Stimulated activated CD8-positive, alpha-beta memory T cell treated with anti-CD3 and anti-CD28 coated beads, Interleukin-2, amount 100 ng/mL, for 48 hours (primary cell): ENCODE results near the gene TM9SF1.

Source experiments
- DNase-seq, 2 donors: peaks; one replicate each; pipeline ENCODE4 v3.0.0-alpha.2; 2020; ENCODE audit warnings: low read depth in 2 of 2

Gene TM9SF1

DNA sequence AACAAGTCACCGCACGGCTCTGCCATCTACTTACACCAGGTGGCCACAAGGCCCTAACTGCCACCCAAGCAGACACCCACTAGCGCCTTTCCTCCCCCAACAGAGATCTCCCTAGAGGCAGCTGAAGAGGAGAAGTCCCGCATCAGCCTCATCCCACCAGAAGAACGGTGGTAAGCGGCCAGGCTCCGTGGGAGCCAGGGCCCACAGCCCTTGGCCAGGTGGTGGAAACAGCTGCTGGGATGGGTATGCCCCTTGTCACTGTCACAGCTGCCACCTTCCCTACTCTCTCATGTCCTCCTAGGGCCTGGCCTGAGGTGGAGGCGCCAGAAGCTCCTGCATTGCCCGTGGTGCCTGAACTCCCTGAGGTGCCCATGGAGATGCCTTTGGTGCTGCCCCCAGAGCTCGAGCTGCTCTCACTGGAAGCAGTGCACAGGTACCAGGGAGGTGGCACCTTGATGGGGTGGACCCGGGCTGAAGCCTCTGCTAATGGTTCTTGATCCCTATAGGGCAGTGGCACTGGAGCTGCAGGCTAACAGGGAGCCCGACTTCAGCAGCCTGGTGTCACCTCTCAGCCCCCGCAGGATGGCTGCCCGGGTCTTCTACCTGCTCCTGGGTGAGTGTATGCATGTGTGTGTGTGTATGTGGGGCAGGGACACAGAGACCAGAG, 15.8 kb downstream of the TM9SF1 start:
- DNase-seq: no peak

- no peak for DNase-seq
Observed at GRCh38 chr14:24178399-24179178, 16.7 kb downstream of the TM9SF1 start.

- no peak for DNase-seq
Observed at GRCh38 chr14:24177891-24178290, 17.4 kb downstream of the TM9SF1 start.

DNA sequence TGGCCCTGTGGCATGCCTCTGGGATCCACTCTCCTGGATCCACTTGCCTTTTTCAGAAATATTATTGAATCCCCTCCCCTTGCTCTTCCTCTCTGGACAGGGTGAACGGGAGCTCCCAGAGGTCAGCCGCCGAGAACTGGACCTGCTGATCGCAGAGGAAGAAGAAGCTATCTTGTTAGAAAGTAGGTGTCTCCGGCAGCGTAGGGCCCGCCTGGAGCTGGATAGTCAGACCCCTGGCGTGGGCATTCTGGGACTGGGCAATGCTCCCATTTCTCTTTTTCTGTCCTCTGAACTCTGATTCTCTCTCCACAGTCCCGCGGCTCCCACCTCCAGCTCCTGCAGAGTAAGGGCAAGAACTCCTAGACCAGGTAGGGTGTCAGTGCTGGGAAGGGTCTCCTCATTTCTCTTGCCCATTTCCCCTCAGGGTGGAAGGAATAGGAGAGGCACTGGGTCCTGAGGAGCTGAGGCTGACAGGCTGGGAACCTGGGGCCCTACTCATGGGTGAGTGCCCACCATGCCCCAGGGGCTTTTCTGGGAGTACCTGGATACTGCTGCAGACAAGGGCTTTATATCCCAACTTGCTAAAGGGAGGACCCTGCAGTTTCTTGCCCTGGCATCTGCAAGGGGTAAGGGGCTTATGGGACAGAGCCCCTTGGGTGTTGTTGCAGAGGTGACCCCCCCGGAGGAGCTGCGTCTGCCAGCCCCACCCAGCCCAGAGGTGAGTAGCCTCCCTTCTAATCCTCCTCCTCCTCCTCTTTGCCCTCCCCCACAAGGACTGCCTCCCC, 18.0 kb downstream of the TM9SF1 start:
- no peak for DNase-seq

DNA sequence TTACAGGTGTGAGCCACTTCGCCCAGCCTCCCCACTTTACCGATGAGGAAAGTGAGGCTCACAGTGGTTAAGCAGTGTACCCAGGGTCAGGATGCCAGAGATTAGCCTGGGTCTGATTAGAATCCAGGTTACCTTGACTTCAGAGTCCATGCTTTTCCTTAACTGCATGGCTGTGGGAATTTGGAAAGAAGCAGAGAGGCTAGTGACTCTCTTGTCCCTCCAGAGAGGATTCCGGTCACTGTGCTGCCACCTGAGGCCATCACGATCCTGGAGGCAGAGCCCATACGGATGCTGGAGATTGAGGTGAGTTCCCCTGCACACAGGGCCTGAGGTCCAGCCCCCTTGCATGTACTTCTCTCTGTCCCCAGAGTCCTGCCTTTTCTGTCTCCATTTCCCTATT, 18.6 kb downstream of the TM9SF1 start:
- DNase-seq: no peak

DNA sequence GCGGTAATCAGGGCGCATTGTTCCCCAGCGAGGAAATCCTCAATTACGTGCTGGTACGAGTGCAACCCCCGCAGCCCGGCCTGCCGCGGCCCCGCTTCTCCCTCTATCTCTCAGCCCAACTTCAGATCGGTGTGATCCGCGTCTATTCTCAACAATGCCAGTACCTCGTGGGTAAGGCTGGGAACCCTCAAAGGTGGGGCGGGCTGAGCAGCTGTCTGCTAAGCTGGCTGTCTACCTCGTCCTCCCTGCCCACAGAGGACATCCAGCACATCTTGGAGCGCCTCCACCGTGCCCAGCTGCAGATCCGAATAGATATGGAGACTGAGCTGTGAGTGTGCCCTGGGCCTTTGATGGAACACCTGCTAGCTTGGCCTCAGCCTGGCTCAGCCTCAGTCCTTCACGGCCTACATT, 22.4 kb downstream of the TM9SF1 start:
- DNase-seq: no peak

- DNase-seq: no peak
Observed at GRCh38 chr14:24172261-24172860, 22.9 kb downstream of the TM9SF1 start.

- DNase-seq: peak; percentile 51 to 71
Observed at GRCh38 chr14:24171422-24172260, 23.6 kb downstream of the TM9SF1 start, which contains the start of gene REC8. Gene REC8, plus strand, starts transcription at chr14:24172080. Its CDS starts 473 bp downstream, at chr14:24172553.

DNA sequence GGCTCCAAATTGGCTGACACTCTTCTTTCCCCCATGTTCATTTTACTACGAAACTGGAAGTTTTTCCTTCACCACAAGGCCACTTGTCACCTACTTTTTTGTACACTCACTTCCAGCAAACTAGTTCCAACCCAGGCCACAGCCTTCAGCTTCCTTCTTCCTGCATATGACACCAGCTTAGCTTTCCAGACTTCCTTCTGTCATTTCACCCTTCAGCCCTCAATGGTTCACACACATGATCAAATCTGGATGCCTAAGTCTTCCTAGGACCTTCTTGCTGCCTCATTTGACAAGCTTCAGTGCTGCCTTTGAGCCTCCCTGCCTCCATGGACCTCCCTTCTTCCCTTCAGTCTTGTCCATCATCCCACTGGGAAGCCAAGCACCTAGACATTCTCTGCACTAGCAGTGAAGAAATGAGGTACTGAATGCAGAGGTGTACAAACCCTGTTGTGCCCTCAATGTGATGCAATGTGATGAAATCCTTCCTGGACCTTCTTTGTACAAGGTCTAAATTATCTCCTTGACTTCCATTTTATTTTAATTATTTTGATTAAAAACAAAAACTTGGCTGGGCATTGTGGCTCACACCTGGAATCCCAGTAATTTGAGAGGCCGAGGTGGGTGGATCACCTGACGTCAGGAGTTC, 27.6 kb downstream of the TM9SF1 start:
- DNase-seq: no peak

- DNase-seq: no peak
Observed at GRCh38 chr14:24165785-24166184, 29.5 kb downstream of the TM9SF1 start.

- no peak for DNase-seq
Observed at GRCh38 chr14:24164518-24164991, 30.7 kb downstream of the TM9SF1 start.

GRCh38 chr14:24162093-24162492, 33.1 kb downstream of the TM9SF1 start:
- DNase-seq: no peak

- peak; percentile 91 to 98 for DNase-seq
Observed at GRCh38 chr14:24160850-24161804, 34.1 kb downstream of the TM9SF1 start, which contains the start of gene IRF9. Gene IRF9, plus strand, starts transcription at chr14:24161265. Its CDS starts 880 bp downstream, at chr14:24162145.

DNA sequence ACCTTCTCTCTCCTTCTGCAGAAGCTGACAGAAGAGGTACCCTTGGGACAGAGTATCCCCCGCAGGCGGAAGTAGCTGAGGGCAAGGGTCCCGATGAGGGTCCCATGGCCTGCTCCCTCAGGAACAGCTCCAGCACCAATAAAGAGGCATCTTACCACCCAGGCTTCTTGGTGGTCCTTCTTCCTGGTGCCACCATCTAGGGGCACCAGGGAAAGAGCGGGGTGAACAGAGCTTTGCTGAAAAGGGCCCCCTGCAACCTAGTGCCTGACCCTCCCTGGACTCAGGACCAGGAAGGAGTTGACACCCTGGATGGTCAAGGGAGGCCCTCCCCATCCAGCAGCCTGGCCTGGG, 34.8 kb downstream of the TM9SF1 start:
- no peak for DNase-seq

- no peak for DNase-seq
Observed at GRCh38 chr14:24159777-24160498, 35.3 kb downstream of the TM9SF1 start.

GRCh38 chr14:24157331-24157730, 37.9 kb downstream of the TM9SF1 start:
- DNase-seq: no peak

- DNase-seq: no peak
Observed at GRCh38 chr14:24156840-24157239, 38.4 kb downstream of the TM9SF1 start.

DNA sequence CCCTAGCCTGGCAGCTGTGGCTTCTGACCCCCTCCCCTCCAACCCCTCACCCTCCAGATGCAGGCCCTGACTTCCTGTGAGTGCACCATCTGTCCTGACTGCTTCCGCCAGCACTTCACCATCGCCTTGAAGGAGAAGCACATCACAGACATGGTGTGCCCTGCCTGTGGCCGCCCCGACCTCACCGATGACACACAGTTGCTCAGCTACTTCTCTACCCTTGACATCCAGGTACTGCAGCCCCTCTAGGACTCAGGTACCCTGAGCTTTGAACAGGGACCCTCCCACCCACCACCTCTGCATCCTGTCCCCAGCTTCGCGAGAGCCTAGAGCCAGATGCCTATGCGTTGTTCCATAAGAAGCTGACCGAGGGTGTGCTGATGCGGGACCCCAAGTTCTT, 40.1 kb downstream of the TM9SF1 start:
- DNase-seq: no peak
